ENCODE measurements around the gene OSGIN1.

Gene OSGIN1

DNA sequence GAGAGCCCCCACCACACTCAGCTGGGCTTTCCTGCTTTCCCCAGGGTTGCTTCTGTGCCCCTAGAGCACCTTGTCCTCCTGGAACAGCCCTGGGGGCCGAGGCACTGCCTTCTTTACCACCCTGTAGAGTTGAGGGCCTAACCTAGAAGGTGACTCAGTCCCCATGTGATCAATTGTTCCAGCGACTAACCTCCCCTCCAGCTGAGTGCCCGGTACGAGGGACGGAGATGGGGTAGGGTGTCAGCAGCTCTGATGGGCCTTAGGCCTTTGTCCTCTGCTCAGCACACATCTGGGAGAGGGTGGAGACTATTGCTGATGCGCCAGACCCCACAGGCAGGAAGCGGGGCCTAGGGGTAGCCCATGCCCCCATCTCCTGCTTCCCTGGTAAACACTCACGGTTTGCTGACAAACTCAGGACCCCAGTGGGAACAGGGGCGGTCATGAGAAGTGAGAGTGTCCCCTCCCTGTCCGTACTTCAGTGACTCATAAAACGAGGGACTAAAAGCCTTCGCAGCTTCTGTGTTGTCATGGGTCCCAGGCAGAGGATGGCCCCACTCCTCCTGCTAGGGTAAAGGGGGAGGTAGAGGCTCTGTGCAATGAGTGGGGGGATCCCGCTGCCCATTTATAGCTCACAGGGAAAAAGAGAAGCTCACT, 48.1 kb downstream of the OSGIN1 start:
- DNase-seq (ENCODE audit: low read depth, low spot score), result no peak

GRCh38 chr16:84001726-84002125, 48.7 kb downstream of the OSGIN1 start:
- DNase-seq (ENCODE audit: low read depth, low spot score), result no peak

DNA sequence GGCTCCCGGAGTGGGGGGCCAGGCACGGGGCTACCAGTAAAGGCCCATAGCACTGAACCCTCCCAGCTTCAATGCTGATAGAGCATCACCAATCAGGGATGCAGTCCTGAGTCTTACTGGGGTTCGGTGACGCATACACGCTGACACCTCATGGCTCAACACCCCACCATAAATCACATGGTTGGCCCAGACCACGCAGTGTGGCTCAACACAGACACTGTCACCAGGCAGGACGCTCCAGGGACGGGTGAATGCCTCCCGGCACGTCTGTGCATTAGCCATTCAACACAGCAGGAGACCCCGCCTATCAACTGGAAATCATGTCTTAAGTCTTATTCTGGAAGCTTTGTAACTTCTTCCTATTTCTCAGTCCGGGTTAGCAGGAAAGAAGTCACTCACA, 50.0 kb downstream of the OSGIN1 start:
- DNase-seq (ENCODE audit: low read depth, low spot score), result no peak

DNA sequence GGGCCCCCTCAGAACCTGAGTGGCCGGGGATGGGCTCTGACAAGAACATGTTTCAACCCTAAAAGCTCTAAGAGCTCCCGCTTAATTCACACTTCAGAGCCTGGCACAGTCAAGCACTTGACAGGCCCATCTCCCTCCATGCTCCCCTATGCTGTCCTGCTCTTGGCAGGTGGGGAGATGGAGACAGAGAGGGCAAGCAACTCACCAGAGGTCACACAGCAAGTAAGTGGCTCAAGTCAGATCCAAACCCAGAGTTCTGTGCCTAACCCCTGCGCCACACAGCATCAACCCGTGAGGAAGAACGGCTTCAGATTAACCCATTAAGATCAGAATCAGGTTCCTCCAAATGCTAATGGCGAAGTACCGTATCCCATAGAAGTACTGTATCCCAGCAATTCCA, 51.4 kb downstream of the OSGIN1 start:
- no peak for DNase-seq (ENCODE audit: low read depth, low spot score)

GRCh38 chr16:84005391-84005790, 52.4 kb downstream of the OSGIN1 start:
- no peak for DNase-seq (ENCODE audit: low read depth, low spot score)

DNA sequence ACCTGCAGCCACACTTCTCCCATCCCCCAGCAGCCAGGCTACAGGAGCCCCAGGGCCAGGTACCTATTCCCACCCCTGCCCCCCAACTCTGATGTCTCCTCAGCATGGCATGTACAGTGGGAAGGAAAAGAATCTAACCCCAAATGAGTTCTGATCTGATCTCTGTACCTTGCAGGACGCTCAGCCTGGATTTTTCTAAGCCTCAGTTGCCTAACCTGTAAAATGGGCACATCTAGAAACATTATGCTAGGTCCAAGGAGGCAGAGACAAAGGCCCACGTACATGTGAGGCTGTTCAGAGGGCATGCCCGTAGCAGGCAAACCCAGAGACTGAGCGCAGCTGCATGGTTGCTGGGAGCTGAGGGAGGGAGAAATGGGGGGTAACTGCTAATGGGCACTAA, 54.5 kb downstream of the OSGIN1 start:
- DNase-seq (ENCODE audit: low read depth, low spot score), result no peak

GRCh38 chr16:84007965-84008364, 54.9 kb downstream of the OSGIN1 start:
- DNase-seq (ENCODE audit: low read depth, low spot score), result no peak

GRCh38 chr16:84009282-84009681, 56.2 kb downstream of the OSGIN1 start:
- DNase-seq (ENCODE audit: low read depth, low spot score), result no peak

DNA sequence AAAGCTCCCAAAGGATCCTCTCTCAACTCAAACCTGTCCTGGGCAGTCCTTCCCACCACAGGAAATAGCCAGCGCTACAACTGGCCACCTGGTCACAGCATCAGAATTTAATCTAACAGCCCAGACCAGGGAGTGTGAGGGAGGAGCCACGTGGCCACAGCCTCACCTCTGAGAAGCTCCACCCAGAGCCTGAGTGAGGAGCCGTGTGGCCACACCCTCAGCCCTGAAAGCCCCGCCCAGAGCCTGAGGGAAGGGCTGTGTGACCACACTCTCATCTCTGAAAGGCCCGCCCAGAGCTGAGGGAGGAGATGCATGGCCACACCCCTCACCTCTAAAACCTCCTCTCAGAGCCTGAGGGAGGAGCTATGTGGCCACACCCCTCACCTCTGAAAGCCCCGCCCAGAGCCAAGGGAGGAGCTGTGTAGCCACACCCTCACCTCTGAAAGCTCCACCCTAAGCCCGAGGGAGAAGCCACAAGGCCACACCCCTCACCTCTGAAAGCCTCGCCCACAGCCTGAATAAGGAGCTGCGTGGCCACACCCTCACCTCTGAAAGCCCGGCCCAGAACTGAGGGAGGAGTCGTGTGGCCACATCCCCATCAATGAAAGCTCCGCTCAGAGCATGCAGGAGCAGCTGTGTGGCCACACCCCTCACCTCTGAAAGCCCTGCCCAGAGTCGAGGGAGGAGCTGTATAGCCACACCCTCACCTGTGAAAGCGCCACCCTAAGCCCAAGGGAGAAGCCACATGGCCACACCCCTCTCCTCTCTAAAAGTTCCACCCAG, 60.9 kb downstream of the OSGIN1 start:
- DNase-seq (ENCODE audit: low read depth, low spot score), result peak; percentile 13

GRCh38 chr16:84014570-84015327, 61.7 kb downstream of the OSGIN1 start:
- no peak for DNase-seq (ENCODE audit: low read depth, low spot score)

DNA sequence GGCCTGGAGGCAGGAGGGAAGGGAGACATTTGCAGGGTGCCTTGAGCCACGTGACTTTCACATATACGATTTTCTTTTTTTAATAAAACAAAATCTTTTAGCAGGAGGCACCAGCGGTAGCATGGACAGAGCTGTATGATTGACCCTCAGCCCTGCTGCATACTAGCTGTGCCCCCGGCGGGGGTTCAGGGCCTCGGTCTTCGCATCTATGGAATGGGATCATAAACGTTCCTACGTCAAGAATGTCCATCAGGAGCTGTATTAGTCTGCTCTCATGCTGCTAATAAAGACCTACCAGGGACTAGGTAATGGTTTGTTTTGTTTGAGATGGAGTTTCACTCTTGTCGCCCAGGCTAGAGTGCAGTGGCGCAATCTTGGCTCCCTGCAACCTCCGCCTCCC, 62.4 kb downstream of the OSGIN1 start:
- no peak for DNase-seq (ENCODE audit: low read depth, low spot score)

Measured in activated naive CD8-positive, alpha-beta T cell treated with anti-CD3 and anti-CD28 coated beads, Interleukin-2, amount 50 U/mL, for 16 hours (primary cell).